Fibroblast of skin of right biceps (primary cell): ENCODE data around the gene REG1B.
A peak's percentile ranks its signal among the peaks of the same experiment; 100 is the strongest.
"Not testable (repeated sequence)": the region's sequence is repeated elsewhere in the genome, so short reads cannot be mapped to it uniquely, and the experiment has no call there.

Source experiments
- DNase-seq: peaks from one replicate; pipeline ENCODE4 v3.0.0-alpha.2; 2013

REG1B gene

GRCh38 chr2:79083597-79084251 lies 4.1 kb downstream of the REG1B start:
- DNase-seq = no peak

DNA sequence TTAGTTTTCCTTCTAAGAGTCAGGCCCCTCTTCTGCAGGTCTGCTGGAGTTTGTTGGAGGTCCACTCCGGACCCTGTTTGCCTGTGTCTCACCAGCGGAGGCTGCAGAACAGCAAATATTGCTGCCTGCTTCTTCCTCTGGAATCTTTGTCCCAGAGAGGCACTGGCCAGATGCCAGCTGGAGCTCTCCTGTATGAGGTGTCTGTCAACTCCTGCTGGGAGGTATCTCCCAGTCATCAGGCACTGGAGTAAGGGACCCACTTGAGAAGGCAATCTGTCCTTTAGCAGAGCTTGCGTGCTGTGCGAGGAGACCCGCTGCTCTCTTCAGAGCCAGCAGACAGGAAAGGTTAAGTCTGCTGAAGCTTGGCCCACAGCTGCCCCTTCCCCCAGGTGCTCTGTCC lies 4.8 kb downstream of the REG1B start:
- no peak for DNase-seq

DNA sequence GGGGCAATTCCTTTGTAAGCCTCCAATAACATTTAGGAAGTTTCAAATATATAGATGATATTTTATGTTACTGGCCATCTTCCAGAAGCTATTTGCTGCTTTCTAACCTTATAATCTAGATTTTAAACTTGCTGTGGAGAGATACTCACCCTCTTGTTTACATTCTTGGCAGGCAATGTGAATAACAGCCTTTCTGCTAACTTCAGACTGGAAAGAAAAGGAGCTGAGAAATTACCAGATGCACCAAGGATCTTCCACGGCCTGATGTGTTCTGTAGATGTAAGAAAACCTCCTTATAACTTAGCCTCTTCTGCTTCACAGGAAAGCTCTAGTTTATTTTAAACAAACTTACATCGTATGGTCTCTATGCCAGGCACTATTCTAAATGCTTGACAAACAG lies 16.7 kb downstream of the REG1B start:
- no peak for DNase-seq

DNA sequence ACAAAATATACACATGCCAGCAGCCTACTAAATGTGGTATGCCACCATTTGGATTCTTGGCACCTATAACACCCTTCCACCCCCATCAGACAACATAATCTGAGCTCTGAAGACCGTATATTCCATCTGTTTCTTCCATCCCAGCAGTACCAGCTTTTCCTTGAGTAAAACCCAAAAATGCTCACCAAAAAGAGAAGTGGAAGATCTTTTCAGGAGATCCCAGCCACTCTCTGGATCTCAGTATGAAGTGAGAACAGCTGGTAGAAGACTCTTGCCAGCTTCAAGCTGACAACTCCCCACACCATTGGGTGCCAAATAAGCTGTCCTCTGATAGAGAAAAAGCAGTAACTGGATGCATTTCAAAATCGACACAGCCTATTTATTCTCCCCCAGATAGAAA lies 22.6 kb downstream of the REG1B start:
- DNase-seq = no peak

DNA sequence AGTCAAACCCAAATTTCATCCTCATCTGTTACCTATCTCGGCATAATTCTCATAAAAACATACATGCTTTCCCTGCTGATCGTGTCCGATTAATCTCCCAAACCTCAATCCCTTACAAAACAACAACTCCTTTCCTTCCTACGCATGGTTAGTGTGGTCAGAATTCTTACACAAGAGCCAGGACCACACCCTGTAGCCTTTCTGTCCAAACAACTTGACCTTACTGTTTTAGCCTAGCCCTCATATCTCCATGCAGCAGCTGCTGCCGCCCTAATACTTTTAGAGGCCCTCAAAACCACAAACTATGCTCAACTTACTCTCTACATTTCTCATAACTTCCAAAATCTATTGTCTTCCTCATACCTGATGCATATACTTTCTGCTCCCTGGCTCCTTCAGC lies 33.0 kb downstream of the REG1B start:
- not testable (repeated sequence) for DNase-seq

DNA sequence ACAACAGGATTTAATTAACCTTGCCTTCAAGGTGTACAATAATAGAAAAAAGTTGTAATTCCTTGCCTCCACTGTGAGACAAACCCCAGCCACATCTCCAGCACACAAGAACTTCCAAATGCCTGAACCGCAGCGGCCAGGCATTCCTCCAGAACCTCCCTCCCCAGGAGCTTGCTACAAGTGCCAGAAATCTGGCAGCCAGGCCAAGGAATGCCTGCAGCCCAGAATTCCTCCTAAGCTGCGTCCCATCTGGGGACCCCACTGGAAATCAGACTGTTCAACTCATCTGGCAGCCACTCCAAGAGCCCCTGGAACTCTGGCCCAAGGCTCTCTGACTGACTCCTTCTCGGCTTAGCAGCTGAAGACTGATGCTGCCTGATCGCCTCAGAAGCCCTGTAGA lies 34.3 kb downstream of the REG1B start:
- not testable (repeated sequence) for DNase-seq

DNA sequence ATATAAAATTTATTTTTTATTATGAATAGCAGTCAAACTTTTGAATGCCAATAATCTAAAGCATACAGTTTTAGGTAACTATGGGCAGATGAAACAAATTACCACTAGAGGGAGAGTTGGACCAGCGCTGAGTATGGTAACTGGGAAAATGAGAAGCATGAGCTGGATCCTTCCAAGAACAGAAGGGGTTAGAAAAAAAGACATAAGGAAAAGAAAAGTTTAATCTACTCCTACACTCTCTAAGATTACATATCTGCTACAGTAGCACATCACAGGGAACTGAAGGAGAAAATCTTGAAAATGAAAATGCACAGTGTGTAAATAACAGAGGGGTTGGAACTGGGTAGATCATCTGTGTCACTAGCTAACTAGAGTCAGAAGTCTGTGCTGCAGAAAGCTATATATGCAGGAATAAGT lies 46.8 kb downstream of the REG1B start:
- DNase-seq = peak; percentile 0

DNA sequence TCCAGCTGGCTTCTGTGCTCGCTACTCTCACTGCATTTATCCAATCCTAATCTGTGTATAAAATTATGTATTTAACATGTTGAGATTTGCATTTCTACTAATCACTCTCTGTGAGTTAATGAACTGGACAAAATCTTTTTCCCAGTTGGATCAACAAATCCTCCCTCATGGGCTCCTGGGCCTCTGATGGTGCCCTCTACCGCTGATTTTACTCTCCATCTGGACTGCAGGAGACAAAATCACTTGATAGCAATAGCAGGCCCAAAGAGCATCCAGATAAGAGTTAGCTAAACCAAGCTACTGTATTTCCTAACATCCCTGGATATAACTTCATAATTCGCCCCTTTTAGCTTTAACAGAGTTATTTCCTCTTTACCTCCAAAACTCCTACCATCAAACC lies 47.8 kb downstream of the REG1B start:
- no peak for DNase-seq
